ENCODE results near the gene EGFL8.

- TF ChIP-seq, protein P1, sequence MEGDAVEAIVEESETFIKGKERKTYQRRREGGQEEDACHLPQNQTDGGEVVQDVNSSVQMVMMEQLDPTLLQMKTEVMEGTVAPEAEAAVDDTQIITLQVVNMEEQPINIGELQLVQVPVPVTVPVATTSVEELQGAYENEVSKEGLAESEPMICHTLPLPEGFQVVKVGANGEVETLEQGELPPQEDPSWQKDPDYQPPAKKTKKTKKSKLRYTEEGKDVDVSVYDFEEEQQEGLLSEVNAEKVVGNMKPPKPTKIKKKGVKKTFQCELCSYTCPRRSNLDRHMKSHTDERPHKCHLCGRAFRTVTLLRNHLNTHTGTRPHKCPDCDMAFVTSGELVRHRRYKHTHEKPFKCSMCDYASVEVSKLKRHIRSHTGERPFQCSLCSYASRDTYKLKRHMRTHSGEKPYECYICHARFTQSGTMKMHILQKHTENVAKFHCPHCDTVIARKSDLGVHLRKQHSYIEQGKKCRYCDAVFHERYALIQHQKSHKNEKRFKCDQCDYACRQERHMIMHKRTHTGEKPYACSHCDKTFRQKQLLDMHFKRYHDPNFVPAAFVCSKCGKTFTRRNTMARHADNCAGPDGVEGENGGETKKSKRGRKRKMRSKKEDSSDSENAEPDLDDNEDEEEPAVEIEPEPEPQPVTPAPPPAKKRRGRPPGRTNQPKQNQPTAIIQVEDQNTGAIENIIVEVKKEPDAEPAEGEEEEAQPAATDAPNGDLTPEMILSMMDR (IDR thresholded peaks at IDR 0.05): no peak
- TF ChIP-seq EP300 (IDR thresholded peaks at IDR 0.05): no peak
- TF ChIP-seq POLR2A (IDR thresholded peaks at IDR 0.05): no peak
These were observed 18.6 kb downstream of the EGFL8 start for GRCh38 chr6:32183030-32183429.

Data from tibial nerve (tissue), 4 donors.